Subcutaneous abdominal adipose tissue (tissue), 5 donors: ENCODE measurements around the gene EHF.
A peak's percentile ranks its signal among the peaks of the same experiment; 100 is the strongest.

Experiments used
- H3K27ac ChIP-seq: one replicate; pipeline ENCODE4 v1.7.0; 2013; ENCODE audit warnings: low read depth, mild to moderate bottlenecking, inconsistent platforms, low read length, moderate library complexity
- H3K27me3 ChIP-seq, 5 donors: one replicate each; pipeline ENCODE4 v1.7.0; 2013; ENCODE audit warnings: low read length in 5 of 5, inconsistent platforms in 1 of 5; ENCODE audit not compliant: control insufficient read depth in 5 of 5, insufficient read depth in 4 of 5
- H3K36me3 ChIP-seq, 5 donors: one replicate each; pipeline ENCODE4 v1.7.0; 2013; ENCODE audit warnings: low read length in 5 of 5; ENCODE audit not compliant: control insufficient read depth in 5 of 5, insufficient read depth in 5 of 5
- H3K4me1 ChIP-seq, 5 donors: one replicate each; pipeline ENCODE4 v1.7.0; 2013; ENCODE audit warnings: low read length in 5 of 5, mild to moderate bottlenecking in 3 of 5, moderate library complexity in 1 of 5; ENCODE audit not compliant: control insufficient read depth in 5 of 5, insufficient read depth in 5 of 5
- H3K4me3 ChIP-seq, 5 donors: one replicate each; pipeline ENCODE4 v1.7.0; 2013; ENCODE audit warnings: low read length in 5 of 5, low read depth in 1 of 5
- H3K9ac ChIP-seq, 5 donors: one replicate each; pipeline ENCODE4 v1.7.0; 2013; ENCODE audit warnings: low read length in 5 of 5, mild to moderate bottlenecking in 4 of 5, moderate library complexity in 3 of 5
- H3K9me3 ChIP-seq, 5 donors: one replicate each; pipeline ENCODE4 v1.7.0; 2013; ENCODE audit warnings: low read length in 5 of 5; ENCODE audit not compliant: control insufficient read depth in 5 of 5
- donor health status: healthy.
- donor health status: healthy.
- donor health status: healthy.
- donor health status: healthy.
- donor health status: healthy.

The EHF gene

DNA sequence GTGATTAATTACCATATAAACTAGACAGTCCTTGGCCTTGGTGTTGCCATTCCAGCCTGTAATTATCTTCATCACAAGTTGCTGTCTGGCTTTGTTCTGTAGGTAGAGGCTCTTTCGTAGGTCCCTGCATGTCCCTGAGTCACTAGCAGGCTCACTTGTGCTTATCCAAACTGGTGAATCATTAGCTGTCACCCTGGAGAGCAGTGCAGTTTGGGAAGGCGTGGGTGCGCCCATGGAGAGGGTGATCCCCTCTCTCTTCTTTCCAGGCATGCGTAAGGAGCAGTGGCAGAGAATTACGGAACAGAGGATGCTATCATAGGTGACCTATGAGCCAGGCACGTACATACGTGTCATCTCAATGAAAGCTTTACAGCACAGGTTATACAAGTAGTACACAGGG, 11.0 kb upstream of the EHF start:
- H3K4me1 ChIP-seq: peaks cover 0 to 28% (median 23%) of the 10 kb centered on the region in 5 donors
- no peak overlapping the region for H3K9ac ChIP-seq
- no peaks in the 10 kb centered on the region for H3K27me3 ChIP-seq
- H3K4me3 ChIP-seq: no peak overlapping the region
- no peak overlapping the region for H3K27ac ChIP-seq
- no peaks in the 10 kb centered on the region for H3K36me3 ChIP-seq
- no peaks in the 10 kb centered on the region for H3K9me3 ChIP-seq

DNA sequence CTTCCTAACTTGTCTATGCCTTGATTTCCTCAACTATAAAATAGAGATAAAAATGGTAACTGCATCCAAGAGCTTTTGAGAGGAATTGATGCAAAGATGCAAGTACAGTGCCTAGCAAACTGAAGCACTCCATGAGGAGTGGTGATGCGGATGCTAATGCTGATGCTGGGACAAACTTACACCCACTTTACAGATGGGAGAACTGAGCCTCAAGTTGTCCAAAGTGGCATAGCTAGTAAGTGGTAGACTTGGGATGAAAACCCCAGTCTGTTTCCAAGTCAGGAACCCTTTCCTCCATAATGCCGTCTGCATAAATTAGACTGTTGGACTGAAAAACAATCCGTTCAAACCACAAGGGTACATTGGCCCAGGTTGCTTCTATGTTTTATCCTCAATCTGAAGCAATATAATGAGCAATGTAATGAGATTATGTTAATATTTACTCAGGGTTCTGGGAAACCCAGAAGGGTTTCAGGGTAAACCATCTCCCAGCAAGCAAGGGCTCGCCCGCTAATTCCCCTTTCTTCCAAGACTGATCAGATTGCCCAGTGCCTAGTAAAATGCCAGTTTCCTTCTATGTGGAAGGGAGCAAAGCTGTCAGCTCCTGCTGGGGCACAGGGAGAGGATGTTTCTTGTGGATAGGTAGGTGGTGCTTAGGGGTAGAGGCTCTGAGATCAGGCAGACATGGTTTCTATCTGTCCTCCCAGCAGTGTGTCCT, 10.4 kb upstream of the EHF start:
- Histone ChIP-seq H3K4me3 (no peak overlapping the region), H3K36me3 (no peaks in the 10 kb centered on the region), H3K9me3 (no peaks in the 10 kb centered on the region), H3K27ac (no peak overlapping the region), H3K4me1 (peaks cover 0 to 30% (median 23%) of the 10 kb centered on the region in 5 donors), H3K9ac (no peak overlapping the region), H3K27me3 (no peaks in the 10 kb centered on the region)

DNA sequence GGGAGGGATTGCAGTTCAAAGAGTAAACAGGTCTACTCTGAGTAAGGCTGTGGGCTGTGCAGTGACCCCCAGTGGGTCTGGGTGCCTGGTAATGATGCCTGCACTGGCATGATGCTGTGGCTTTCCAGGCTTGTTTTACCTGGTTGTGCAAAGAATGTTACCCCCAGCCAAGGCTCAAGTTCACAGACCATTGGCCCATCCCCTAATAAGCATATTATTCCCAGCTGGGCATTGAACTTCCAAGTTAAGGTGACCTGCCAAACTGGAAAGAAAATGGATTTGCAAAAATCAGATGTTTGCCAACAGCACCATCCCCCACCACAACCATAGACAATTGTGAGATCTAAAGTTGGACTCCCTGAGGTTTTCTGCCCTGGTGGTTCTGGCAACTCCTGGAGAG, 7.9 kb upstream of the EHF start:
- Histone ChIP-seq H3K9ac (peak overlapping the region in 2 of 5 donors; percentile 8 to 54), H3K9me3 (no peaks in the 10 kb centered on the region), H3K27me3 (no peaks in the 10 kb centered on the region), H3K4me1 (peaks cover 0 to 30% (median 23%) of the 10 kb centered on the region in 5 donors), H3K4me3 (peak overlapping the region in 1 of 5 donors; percentile 10), H3K27ac (peak overlapping the region; percentile 88), H3K36me3 (no peaks in the 10 kb centered on the region)

- Histone ChIP-seq H3K4me3 (no peak overlapping the region), H3K9me3 (no peaks in the 10 kb centered on the region), H3K36me3 (no peaks in the 10 kb centered on the region), H3K27me3 (no peaks in the 10 kb centered on the region), H3K27ac (peak overlapping the region; percentile 88), H3K9ac (peak overlapping the region in 2 of 5 donors; percentile 8 to 54), H3K4me1 (peaks cover 0 to 30% (median 23%) of the 10 kb centered on the region in 5 donors)
These were observed 7.3 kb upstream of the EHF start for GRCh38 chr11:34613552-34614056.

- Histone ChIP-seq H3K27ac (peak overlapping the region; percentile 88), H3K27me3 (no peaks in the 10 kb centered on the region)
These were observed 6.4 kb upstream of the EHF start for GRCh38 chr11:34614344-34615104.

GRCh38 chr11:34616086-34616485, 4.8 kb upstream of the EHF start:
- Histone ChIP-seq H3K4me1 (peaks cover 0 to 30% (median 23%) of the 10 kb centered on the region in 5 donors), H3K9me3 (no peaks in the 10 kb centered on the region), H3K27ac (no peak overlapping the region), H3K27me3 (no peaks in the 10 kb centered on the region), H3K4me3 (no peak overlapping the region), H3K9ac (no peak overlapping the region), H3K36me3 (no peaks in the 10 kb centered on the region)

More at GRCh38 chr11:34614344-34615104, 6.4 kb upstream of the EHF start:
- no peaks in the 10 kb centered on the region for H3K9me3 ChIP-seq
- H3K4me3 ChIP-seq: no peak overlapping the region
- no peaks in the 10 kb centered on the region for H3K36me3 ChIP-seq
- H3K4me1 ChIP-seq: peaks cover 0 to 30% (median 23%) of the 10 kb centered on the region in 5 donors
- H3K9ac ChIP-seq: peak overlapping the region in 3 of 5 donors; percentile 39 to 81 (median 42)

- peaks cover 0 to 30% (median 23%) of the 10 kb centered on the region in 5 donors for H3K4me1 ChIP-seq
- H3K4me3 ChIP-seq: no peak overlapping the region
- H3K27ac ChIP-seq: no peak overlapping the region
- H3K9me3 ChIP-seq: no peaks in the 10 kb centered on the region
- H3K27me3 ChIP-seq: no peaks in the 10 kb centered on the region
- no peak overlapping the region for H3K9ac ChIP-seq
- no peaks in the 10 kb centered on the region for H3K36me3 ChIP-seq
These were observed 3.9 kb upstream of the EHF start for GRCh38 chr11:34616830-34617504.

- Histone ChIP-seq H3K9me3 (no peaks in the 10 kb centered on the region), H3K4me3 (no peak overlapping the region), H3K36me3 (no peaks in the 10 kb centered on the region), H3K27ac (no peak overlapping the region), H3K9ac (no peak overlapping the region), H3K27me3 (no peaks in the 10 kb centered on the region), H3K4me1 (peaks cover 0 to 21% (median 15%) of the 10 kb centered on the region in 5 donors)
These were observed 2.5 kb upstream of the EHF start for GRCh38 chr11:34618406-34618805.

GRCh38 chr11:34619062-34619516, 1.8 kb upstream of the EHF start:
- H3K27ac ChIP-seq: no peak overlapping the region

More at GRCh38 chr11:34619062-34619516, 1.8 kb upstream of the EHF start:
- peaks cover 0 to 14% (median 8%) of the 10 kb centered on the region in 5 donors for H3K4me1 ChIP-seq
- no peaks in the 10 kb centered on the region for H3K27me3 ChIP-seq
- no peaks in the 10 kb centered on the region for H3K9me3 ChIP-seq
- no peaks in the 10 kb centered on the region for H3K36me3 ChIP-seq
- H3K4me3 ChIP-seq: no peak overlapping the region
- no peak overlapping the region for H3K9ac ChIP-seq
